IMR-90 (cell line): ENCODE data around the gene OR5AS1. TPM values are rescaled to one million over a fixed set of nuclear protein-coding genes. Genes with fewer than 3 reads are reported as not detected.

Experiments used
- ATAC-seq: fragments of 200-7000 bp; cut with Tn5 transposase; 2 replicates; pipeline ENCODE4 v1.9.1; 2020; ENCODE audit warnings: low read depth, mild to moderate bottlenecking, moderate library complexity
- BruUV-seq: library from RNA; stranded (reverse); fragments of 400-500 nt; replicated peaks from 2 replicates; lab custom pipeline; 2021; lab: Mats Ljungman, UMichigan
- CTCF ChIA-PET: fragments of 300-600 bp; formaldehyde crosslinking; extraction: SDS; loops from one replicate; lab custom pipeline; 2021; ENCODE audit warnings: antibody characterized with exemption; lab: Yijun Ruan, JAX
- POLR2A ChIA-PET: fragments of 300-600 bp; sonication (Branson Sonifier 250); formaldehyde crosslinking; loops from one replicate; lab custom pipeline; 2022; ENCODE audit warnings: antibody characterized with exemption; ENCODE audit not compliant: unreplicated experiment; lab: Charles Lee
- DNase-seq: peaks from one replicate; pipeline ENCODE4 v3.0.0; 2013
- H2AFZ ChIP-seq: replicated peaks from 2 replicates; pipeline ENCODE3; 2013; ENCODE audit warnings: low read length, mild to moderate bottlenecking; ENCODE audit not compliant: poor library complexity
- H2AK5ac ChIP-seq: 2 replicates; pipeline ENCODE4 v1.6.1; 2013; ENCODE audit warnings: low read depth, low read length, inconsistent platforms
- H2AK9ac ChIP-seq: replicated peaks from 2 replicates; pipeline ENCODE3; 2013; ENCODE audit warnings: mild to moderate bottlenecking, low read depth, low read length, moderate library complexity; ENCODE audit not compliant: poor library complexity
- H2BK120ac ChIP-seq: 2 replicates; pipeline ENCODE4 v1.6.1; 2013; ENCODE audit warnings: low read depth, low read length, inconsistent platforms
- H2BK15ac ChIP-seq: 3 replicates; pipeline ENCODE4 v1.6.1; 2013; ENCODE audit warnings: low read depth, low read length, inconsistent platforms
- H2BK20ac ChIP-seq: 2 replicates; pipeline ENCODE4 v1.6.1; 2013; ENCODE audit warnings: low read depth, mild to moderate bottlenecking, inconsistent platforms, low read length, moderate library complexity
- H2BK5ac ChIP-seq: 2 replicates; pipeline ENCODE4 v1.6.1; 2013; ENCODE audit warnings: mild to moderate bottlenecking, low read depth, low read length, inconsistent platforms; ENCODE audit not compliant: poor library complexity, severe bottlenecking
- H3K14ac ChIP-seq: replicated peaks from 2 replicates; pipeline ENCODE4 v1.6.1; 2013; ENCODE audit warnings: low read depth, low read length, inconsistent platforms
- H3K18ac ChIP-seq: 2 replicates; pipeline ENCODE4 v1.6.1; 2013; ENCODE audit warnings: low read depth, low read length, control low read depth
- H3K23ac ChIP-seq: 2 replicates; pipeline ENCODE4 v1.6.1; 2013; ENCODE audit warnings: low read depth, low read length, inconsistent platforms
- H3K27ac ChIP-seq: 2 replicates; pipeline ENCODE4 v1.5.1; 2013; ENCODE audit warnings: mild to moderate bottlenecking, control low read depth, low read length; ENCODE audit not compliant: insufficient read depth
- H3K27me3 ChIP-seq: 2 replicates; pipeline ENCODE4 v1.6.1; 2013; ENCODE audit warnings: low read length; ENCODE audit not compliant: control insufficient read depth, insufficient read depth
- H3K36me3 ChIP-seq: 2 replicates; pipeline ENCODE4 v1.6.1; 2013; ENCODE audit warnings: low read length, mixed read lengths; ENCODE audit not compliant: control insufficient read depth, insufficient read depth
- H3K4ac ChIP-seq: 2 replicates; pipeline ENCODE4 v1.6.1; 2013; ENCODE audit warnings: low read depth, low read length, inconsistent platforms
- H3K4me1 ChIP-seq: 2 replicates; pipeline ENCODE4 v1.6.1; 2013; ENCODE audit warnings: low read length, mixed read lengths; ENCODE audit not compliant: control insufficient read depth, insufficient read depth
- H3K4me2 ChIP-seq: 2 replicates; pipeline ENCODE4 v1.6.1; 2013; ENCODE audit warnings: low read depth, mild to moderate bottlenecking, control low read depth, low read length, moderate library complexity
- H3K4me3 ChIP-seq: 2 replicates; pipeline ENCODE4 v1.5.1; 2013; ENCODE audit warnings: low read depth, mild to moderate bottlenecking, control low read depth, low read length, moderate library complexity; ENCODE audit not compliant: insufficient read depth
- H3K56ac ChIP-seq: 2 replicates; pipeline ENCODE4 v1.6.1; 2013; ENCODE audit warnings: low read length, inconsistent platforms; ENCODE audit not compliant: insufficient read depth; ENCODE audit errors: extremely low read depth
- H3K79me1 ChIP-seq, 2 experiments: 2 replicates each; pipeline ENCODE4 v1.6.1; 2013; ENCODE audit warnings: low read length in 2 of 2, inconsistent platforms in 1 of 2, low read depth in 1 of 2
- H3K9ac ChIP-seq: 2 replicates; pipeline ENCODE4 v1.6.1; 2013; ENCODE audit warnings: low read depth, low read length, control low read depth
- H3K9me1 ChIP-seq: 2 replicates; pipeline ENCODE4 v1.6.1; 2013; ENCODE audit warnings: low read length, inconsistent platforms; ENCODE audit not compliant: insufficient read depth
- H3K9me3 ChIP-seq: 2 replicates; pipeline ENCODE4 v1.6.1; 2013; ENCODE audit warnings: low read length; ENCODE audit not compliant: control insufficient read depth, insufficient read depth
- H4K20me1 ChIP-seq: 2 replicates; pipeline ENCODE4 v1.6.1; 2013; ENCODE audit warnings: low read length, inconsistent platforms; ENCODE audit not compliant: insufficient read depth
- H4K5ac ChIP-seq: 2 replicates; pipeline ENCODE4 v1.6.1; 2013; ENCODE audit warnings: mild to moderate bottlenecking, low read depth, low read length, control low read depth
- H4K8ac ChIP-seq, 2 experiments: 2 replicates each; pipeline ENCODE4 v1.6.1; 2013; ENCODE audit warnings: low read depth in 2 of 2, low read length in 2 of 2, control low read depth in 1 of 2, inconsistent platforms in 1 of 2
- H4K91ac ChIP-seq: 2 replicates; pipeline ENCODE4 v1.6.1; 2013; ENCODE audit warnings: low read depth, low read length, inconsistent platforms; ENCODE audit not compliant: insufficient read depth
- CEBPB ChIP-seq: IDR thresholded peaks from 2 replicates; pipeline ENCODE4 v1.6.1; 2012; ENCODE audit warnings: low read depth, low read length, improper control_type of control experiment
- FOS ChIP-seq: fragments of 150-350 bp; IDR thresholded peaks from 2 replicates; pipeline ENCODE4 v1.6.1; 2016; ENCODE audit warnings: low read depth, low read length
- MAFK ChIP-seq: IDR thresholded peaks from 2 replicates; pipeline ENCODE4 v1.6.1; 2012; ENCODE audit warnings: low read depth, low read length, improper control_type of control experiment
- NFE2L2 ChIP-seq: fragments of 150-350 bp; IDR thresholded peaks from 2 replicates; pipeline ENCODE4 v1.6.1; 2016; ENCODE audit warnings: low read depth, mild to moderate bottlenecking, low read length
- RAD21 ChIP-seq: IDR thresholded peaks from 2 replicates; pipeline ENCODE4 v1.6.1; 2012; ENCODE audit warnings: low read length, improper control_type of control experiment
- RCOR1 ChIP-seq: IDR thresholded peaks from 2 replicates; pipeline ENCODE4 v1.6.1; 2012; ENCODE audit warnings: mild to moderate bottlenecking, low read length, improper control_type of control experiment; ENCODE audit not compliant: insufficient replicate concordance
- RFX5 ChIP-seq: IDR thresholded peaks from 2 replicates; pipeline ENCODE4 v1.8.0; 2012; ENCODE audit warnings: low read depth, mild to moderate bottlenecking, low read length, moderate library complexity
- SMC3 ChIP-seq: fragments of 150-350 bp; IDR thresholded peaks from 2 replicates; pipeline ENCODE4 v1.6.1; 2016; ENCODE audit warnings: low read depth, mild to moderate bottlenecking, antibody characterized with exemption, low read length, moderate library complexity
- WGBS, 2 experiments: methylation state at CpG; one replicate each; pipeline versions ENCODE4 v1.1.5 to v1.1.7; 2013; ENCODE audit warnings: missing lambda C conversion rate in 2 of 2; ENCODE audit not compliant: insufficient read length in 1 of 2; ENCODE audit errors: extremely low coverage in 2 of 2; 5-methylcytosine and 5-hydroxymethylcytosine counted together
- dilution Hi-C: fragments of 300-500 bp; cut with HindIII; formaldehyde crosslinking; loops from one replicate; pipeline ENCODE4 v1.14.3; 2018; ENCODE audit warnings: low sequenced_read_pairs; ENCODE audit not compliant: unreplicated experiment
- in situ Hi-C: fragments of 300-500 bp; cut with MboI; formaldehyde crosslinking; loops from 3 replicates; pipeline ENCODE4 v1.14.3; 2019; ENCODE audit warnings: low sequenced_read_pairs, inconsistent platforms, mixed read lengths
- intact Hi-C: fragments of 100-400 bp; cut with micrococcal nuclease; formaldehyde crosslinking; loops from 2 replicates; pipeline ENCODE4 v1.10.0; 2022
- polyA plus RNA-seq, 3 experiments: library from polyadenylated mRNA; depleted of rRNA; stranded (reverse); fragments of >200 nt; gene quantifications; 2 replicates each; pipeline ENCODE4 v1.2.3, GENCODE V29; 2012; ENCODE audit warnings: low replicate concordance in 1 of 3
- total RNA-seq: library from RNA; depleted of rRNA; stranded (reverse); fragments of >200 nt; gene quantifications from 2 replicates; pipeline ENCODE4 v1.2.3, GENCODE V29; 2012
- TF ChIP-seq, protein P1 (sequence below): fragments of 150-350 bp; IDR thresholded peaks from 2 replicates; pipeline ENCODE4 v1.6.1; 2017; ENCODE audit warnings: mild to moderate bottlenecking, antibody characterized with exemption, low read length, low read depth

OR5AS1 gene
- total and polyA plus RNA-seq, 2 of the 4 experiments (the other 2 are of a cell fraction): not detected

DNA sequence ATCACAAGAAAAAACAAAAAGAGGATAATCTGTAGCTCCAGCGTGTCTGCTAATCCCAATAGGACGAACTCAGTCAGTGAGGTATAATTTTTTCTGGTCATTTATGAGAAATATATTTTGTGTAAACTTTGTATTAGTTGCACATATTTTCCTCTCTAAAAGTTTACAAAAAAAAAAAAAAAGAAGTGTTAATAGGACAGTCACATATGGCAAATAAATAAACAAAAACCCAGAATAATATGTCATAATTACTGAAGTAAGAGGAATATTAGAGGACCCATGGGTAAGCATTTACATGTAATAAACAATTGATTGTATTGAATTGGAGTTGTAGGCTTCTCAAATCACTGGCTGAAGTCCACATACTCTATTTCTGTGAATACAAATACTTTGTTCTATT lies 32.9 kb upstream of the OR5AS1 start, which contains the start of gene OR5F1:
TSS of gene OR5F1 (minus strand) at position 101 of the 400 bp plus-strand sequence. CDS start at position 101, 0 bp downstream.
- H4K20me1 ChIP-seq: no peaks in the 10 kb centered on the region
- H3K9ac ChIP-seq: no peak within 1 kb of the TSS
- no peaks in the 10 kb centered on the region for H3K4me1 ChIP-seq
- no peak within 1 kb of the TSS for H2BK5ac ChIP-seq
- H3K23ac ChIP-seq: no peak within 1 kb of the TSS
- no peak within 1 kb of the TSS for H2BK120ac ChIP-seq
- H3K9me1 ChIP-seq: no peaks in the 10 kb centered on the region
- ATAC-seq: no peak
- ChIA-PET POLR2A (no interaction called here), CTCF (no interaction called here)
- no peaks in the 10 kb centered on the region; the same call in 1 of the 2 replicates for H3K9me3 ChIP-seq
- no peak within 1 kb of the TSS for H3K56ac ChIP-seq
- H3K79me1 ChIP-seq: no peaks in the 10 kb centered on the region
- in situ Hi-C loops (no loop called here), dilution Hi-C loops (no loop called here), intact Hi-C loops (no loop called here)
- no CpG with 5 or more reads among the region's 2 CpGs for WGBS, 2 experiments
- H2BK15ac ChIP-seq: no peak within 1 kb of the TSS
- no peak within 1 kb of the TSS for H2AFZ ChIP-seq
- H2AK5ac ChIP-seq: no peak within 1 kb of the TSS
- H3K36me3 ChIP-seq: no peaks in the 10 kb centered on the region
- H4K5ac ChIP-seq: no peak within 1 kb of the TSS
- no peak for DNase-seq
- no peak within 1 kb of the TSS for H2AK9ac ChIP-seq
- H3K27ac ChIP-seq: no peak within 1 kb of the TSS
- no peak within 1 kb of the TSS for H2BK20ac ChIP-seq
- H3K4ac ChIP-seq: no peak within 1 kb of the TSS
- BruUV-seq: no TSS peak
- H3K4me2 ChIP-seq: no peak within 1 kb of the TSS
- H3K4me3 ChIP-seq: no peak within 1 kb of the TSS
- no peak within 1 kb of the TSS for H3K18ac ChIP-seq
- no peak within 1 kb of the TSS for H4K8ac ChIP-seq
- no peaks in the 10 kb centered on the region for H3K27me3 ChIP-seq
- no peak within 1 kb of the TSS for H3K14ac ChIP-seq
- no peak for TF ChIP-seq RCOR1
- TF ChIP-seq MAFK: no peak
- no peak for TF ChIP-seq NFE2L2
- TF ChIP-seq RAD21: no peak
- TF ChIP-seq CEBPB: no peak
- no peak for TF ChIP-seq RFX5
- no peak for TF ChIP-seq FOS
- TF ChIP-seq SMC3: no peak
- TF ChIP-seq, protein P1, sequence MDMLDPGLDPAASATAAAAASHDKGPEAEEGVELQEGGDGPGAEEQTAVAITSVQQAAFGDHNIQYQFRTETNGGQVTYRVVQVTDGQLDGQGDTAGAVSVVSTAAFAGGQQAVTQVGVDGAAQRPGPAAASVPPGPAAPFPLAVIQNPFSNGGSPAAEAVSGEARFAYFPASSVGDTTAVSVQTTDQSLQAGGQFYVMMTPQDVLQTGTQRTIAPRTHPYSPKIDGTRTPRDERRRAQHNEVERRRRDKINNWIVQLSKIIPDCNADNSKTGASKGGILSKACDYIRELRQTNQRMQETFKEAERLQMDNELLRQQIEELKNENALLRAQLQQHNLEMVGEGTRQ: no peak
- H4K91ac ChIP-seq: no peak within 1 kb of the TSS
